Left forelimb (tissue), 1 donor: ENCODE data around the gene DIP2C.

Source experiments
- DNase-seq: peaks from one replicate; pipeline ENCODE4 v3.0.0-alpha.2; 2018; ENCODE audit warnings: low spot score

The DIP2C gene

DNA sequence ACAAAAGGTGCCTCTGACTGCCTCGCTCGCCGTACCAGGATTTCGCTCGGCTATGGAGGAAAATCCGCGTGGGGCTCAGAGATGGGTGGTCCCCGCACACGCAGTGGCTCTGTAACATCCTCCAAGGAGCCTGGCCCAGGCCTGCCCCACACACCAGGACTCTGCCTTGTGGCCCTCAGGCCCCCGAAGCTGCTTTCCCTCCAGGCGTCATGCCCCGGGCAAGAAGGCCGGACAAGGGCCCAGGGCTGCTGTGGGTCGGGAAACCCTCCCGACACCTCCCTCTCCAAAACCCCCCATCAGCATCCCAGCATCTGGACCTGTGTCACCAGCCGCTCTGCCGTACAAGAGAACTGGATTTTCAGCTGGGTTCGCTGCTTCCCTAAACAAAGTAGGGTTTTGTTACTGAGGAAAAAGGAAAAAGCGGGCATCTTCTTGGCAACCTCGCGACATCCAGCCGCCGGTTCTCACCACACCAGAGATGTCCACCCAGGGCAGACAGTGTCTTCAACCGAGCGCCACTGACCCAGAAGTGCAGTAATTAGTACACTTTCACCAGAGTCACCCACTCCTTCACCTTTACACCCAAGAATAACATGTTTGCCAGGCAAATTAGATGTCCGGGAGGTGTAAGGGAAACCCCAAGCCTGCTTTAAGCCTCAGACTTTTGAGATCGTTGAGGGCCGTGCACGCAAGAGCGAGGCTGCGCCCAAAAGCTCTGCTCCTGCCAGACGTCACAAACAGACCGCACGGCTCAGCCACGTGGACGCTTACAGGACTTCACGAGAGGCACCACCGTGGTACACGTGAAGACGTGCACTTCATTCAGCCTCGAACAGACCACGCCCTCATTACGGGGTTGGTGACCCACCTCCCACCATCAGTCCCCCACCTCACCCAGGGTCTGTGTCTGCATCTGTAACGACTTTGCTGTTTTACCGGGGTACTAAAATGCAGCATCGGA, 62.2 kb downstream of the DIP2C start:
- DNase-seq = no peak

- DNase-seq = no peak
These were observed 63.4 kb downstream of the DIP2C start for GRCh38 chr10:625751-626711.

DNA sequence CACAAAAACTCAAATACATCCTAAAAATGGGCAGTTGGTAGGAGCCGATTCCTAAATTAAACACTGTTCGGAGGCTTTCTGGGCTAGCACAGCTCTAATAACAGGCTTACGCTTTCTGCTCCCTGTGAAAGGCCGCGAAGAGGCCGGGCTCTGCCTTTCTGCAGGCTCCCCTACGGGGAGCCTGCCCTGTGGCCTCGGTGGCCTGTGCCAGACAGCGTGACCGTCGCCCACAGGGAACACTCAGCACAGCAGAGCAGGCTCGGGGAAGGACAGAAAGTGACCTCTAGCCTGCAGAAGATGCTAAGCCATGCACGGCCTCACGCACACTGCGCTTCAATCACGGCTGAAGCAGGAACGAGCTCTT, 64.2 kb downstream of the DIP2C start:
- no peak for DNase-seq

DNA sequence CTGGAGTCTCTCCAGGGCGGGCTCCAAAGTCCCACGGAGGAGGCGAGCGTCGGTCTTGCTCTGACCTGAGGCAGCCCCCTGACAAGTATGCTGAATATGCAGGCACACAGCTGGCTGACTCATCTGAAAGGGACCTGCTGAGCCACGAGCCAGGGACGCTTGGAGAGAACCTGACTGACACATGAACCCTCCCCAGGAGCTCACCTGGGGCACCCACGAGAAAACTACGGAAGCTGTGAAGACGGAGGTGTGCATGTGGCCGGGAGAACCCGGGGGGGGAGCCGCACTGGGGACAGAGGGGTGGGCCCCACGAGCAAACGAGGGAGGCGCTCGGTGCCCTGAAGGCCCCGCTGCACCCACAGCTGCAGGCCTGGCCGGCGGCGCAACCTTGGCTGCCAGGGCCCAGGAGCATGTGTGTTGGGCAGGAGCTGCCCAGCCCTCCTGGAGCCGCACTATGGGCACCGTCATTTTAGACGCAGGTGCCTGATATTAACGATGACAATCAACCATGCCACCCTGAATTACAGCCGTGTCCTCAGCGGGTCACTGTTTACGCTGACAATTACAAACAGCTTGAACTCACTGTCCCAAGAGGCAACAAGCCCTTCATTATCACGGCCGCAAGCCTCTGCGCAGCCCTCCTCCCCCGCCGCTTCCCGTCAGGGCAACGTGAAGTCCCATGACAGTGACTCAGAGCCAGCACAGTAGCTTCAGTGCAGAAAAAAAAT, 64.7 kb downstream of the DIP2C start:
- no peak for DNase-seq

GRCh38 chr10:624312-624604, 65.2 kb downstream of the DIP2C start:
- no peak for DNase-seq

DNA sequence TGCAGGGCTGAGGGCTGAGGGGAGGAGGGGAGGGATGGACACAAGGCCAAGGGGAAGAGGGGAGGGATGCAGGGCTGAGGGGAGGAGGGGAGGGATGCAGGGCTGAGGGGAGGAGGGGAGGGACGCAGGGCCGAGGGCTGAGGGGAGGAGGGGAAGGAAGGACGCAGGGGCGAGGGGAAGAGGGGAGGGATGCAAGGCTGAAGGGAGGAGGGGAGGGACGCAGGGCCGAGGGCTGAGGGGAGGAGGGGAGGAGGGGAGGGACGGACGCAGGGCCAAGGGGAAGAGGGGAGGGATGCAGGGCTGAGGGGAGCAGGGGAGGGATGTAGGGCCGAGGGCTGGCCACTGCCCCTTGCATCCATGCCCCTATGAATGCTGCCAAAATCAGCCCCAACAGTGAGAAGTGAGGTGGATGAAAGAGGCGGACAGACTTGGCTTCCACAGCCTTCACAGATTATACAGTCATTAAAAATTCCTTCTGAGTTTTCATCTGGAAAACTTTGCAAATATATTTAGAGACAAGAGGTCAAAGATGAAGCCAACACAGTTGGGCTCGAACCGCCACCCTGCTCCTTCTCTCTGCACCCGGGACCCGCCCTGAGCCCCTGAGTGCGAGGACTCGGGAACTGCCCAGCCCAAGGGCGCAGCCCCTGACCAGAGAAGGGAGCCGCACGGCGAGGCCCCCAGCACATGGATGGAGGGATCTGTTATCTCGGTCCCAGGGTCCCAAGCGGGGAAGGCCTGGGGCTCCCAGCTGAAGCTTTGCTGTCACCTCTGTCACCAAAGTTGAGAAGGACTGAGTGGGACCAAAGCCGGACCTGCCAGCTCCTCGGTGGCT, 65.8 kb downstream of the DIP2C start:
- no peak for DNase-seq

DNA sequence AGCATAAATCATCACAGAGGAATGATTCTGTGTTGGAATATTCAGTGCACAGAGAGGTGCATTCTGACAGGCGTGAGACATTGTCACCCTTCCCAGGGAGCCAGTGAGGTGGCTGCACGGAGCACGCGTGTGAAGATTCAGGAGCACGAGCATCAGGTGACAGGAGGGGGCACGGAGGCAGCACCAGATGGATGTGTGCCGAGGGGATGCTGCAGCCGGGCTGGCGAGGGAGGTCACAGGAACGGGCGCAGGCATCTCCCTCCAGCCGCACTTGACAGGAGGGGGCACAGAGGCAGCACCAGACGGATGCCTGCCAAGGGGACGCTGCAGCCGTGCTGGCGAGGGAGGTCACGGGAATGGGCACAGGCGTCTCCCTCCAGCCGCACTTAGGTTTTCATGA, 66.5 kb downstream of the DIP2C start:
- no peak for DNase-seq

DNA sequence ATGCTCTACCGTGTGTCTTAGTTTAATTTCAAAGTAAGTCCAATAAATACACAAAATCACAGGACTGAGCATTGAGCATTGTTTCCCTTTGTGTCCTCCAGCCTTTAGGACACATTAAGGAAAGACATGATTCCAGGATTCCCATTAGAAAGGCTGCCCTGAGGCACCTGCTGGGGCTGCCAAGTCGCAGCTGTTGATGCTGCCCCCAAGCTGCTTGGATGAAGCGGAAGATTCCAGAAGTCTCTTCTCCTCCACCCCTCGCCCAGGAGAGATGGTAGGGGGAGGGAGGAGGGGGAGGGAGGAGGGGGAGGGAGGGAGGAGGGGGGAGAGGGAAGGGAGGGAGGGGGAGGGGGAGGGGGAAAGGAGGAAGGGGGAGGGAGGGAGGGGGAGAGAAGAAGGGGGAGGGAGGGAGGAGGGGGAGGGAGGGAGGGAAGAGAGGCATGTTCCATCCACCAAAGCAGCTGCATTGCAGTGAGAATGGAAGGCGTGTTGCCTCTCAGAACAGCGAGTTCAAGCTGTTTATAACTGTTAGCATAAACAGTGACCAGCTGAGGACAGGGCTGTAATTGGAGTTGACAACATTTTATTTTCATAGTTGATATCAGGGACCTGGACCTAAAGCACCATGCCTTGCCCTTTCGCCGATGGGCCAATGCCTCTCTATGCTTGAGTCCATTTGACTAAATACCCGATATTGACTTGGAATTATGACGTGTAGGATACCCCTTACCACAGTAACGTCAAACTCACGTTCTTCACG, 67.3 kb downstream of the DIP2C start:
- DNase-seq = no peak

GRCh38 chr10:621513-621912, 68.0 kb downstream of the DIP2C start:
- DNase-seq = no peak

- DNase-seq = no peak
These were observed 68.5 kb downstream of the DIP2C start for GRCh38 chr10:620971-621370.

DNA sequence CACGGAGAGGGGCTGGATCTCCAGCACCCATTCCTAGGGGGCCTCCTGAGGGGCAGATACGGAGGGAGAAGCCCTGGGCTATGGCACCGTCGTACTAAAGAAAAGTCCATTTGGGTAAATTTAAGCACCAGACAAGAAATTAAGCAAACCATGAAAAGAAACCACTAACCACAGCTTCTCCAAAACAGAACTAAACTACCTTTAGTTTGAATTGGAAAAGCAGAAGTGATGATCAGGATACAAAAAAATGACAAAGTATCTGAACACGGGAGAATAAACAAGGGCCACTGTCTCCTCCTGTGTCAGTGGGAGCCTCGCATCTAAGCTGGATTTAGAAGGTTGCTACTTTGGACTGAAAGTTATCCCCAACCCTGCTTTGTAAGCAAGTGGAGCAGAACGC, 69.1 kb downstream of the DIP2C start:
- no peak for DNase-seq

DNA sequence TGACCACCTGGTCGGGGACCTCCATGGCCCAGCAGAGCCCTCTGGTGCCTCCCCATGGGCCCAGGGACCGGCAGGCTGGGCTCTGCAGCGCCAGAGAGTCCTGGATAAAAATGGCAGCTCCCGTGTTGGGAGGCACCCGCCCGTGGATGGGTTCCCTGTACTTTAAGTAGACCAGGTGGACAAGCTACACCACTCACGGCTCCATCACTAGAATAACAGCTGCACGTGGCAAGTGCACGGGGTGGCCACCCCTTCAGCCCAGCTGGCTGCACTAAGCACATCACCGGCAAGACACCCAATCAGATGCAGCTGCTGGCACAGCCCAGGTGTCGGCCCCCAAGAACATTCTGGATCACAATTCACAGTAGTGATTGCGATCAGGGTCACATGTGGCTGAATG, 69.8 kb downstream of the DIP2C start:
- DNase-seq = no peak

GRCh38 chr10:618229-618989, 71.1 kb downstream of the DIP2C start:
- no peak for DNase-seq

- DNase-seq = no peak
These were observed 72.0 kb downstream of the DIP2C start for GRCh38 chr10:617471-617870.

- no peak for DNase-seq
These were observed 73.8 kb downstream of the DIP2C start for GRCh38 chr10:615583-616152.

GRCh38 chr10:614790-615582, 74.5 kb downstream of the DIP2C start:
- DNase-seq = no peak

GRCh38 chr10:614139-614711, 75.2 kb downstream of the DIP2C start:
- no peak for DNase-seq
